Measurements from ENCODE around the gene OSBPL6.

DNA sequence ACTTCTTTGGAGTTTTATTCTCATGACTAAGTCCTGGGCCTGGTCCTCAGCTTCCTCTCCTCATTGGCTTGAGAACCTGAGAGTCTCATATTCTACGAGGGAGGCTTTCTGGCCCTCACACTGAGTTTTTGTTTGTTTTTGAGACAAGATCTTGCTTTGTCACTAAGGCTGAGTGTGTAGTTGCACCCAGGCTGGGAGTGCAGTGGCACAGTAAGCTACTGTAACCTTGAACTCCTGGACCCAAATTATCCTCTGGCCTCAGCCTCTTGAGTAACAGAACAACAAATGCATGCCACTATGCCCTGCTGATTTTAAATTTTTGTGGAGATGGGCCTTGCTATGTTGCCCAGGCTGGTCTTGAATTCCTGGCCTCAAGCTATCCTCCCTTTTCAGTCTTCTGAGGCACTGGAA, 234.1 kb downstream of the OSBPL6 start:
- TF ChIP-seq, protein P1, sequence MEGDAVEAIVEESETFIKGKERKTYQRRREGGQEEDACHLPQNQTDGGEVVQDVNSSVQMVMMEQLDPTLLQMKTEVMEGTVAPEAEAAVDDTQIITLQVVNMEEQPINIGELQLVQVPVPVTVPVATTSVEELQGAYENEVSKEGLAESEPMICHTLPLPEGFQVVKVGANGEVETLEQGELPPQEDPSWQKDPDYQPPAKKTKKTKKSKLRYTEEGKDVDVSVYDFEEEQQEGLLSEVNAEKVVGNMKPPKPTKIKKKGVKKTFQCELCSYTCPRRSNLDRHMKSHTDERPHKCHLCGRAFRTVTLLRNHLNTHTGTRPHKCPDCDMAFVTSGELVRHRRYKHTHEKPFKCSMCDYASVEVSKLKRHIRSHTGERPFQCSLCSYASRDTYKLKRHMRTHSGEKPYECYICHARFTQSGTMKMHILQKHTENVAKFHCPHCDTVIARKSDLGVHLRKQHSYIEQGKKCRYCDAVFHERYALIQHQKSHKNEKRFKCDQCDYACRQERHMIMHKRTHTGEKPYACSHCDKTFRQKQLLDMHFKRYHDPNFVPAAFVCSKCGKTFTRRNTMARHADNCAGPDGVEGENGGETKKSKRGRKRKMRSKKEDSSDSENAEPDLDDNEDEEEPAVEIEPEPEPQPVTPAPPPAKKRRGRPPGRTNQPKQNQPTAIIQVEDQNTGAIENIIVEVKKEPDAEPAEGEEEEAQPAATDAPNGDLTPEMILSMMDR (conservative IDR thresholded peaks at IDR 0.05 in 1 of 2, IDR thresholded peaks at IDR 0.05 in 1 of 2; ENCODE audit: extremely low read depth in 1 of 2, insufficient read depth in 1 of 2, low read depth in 1 of 2, low read length in 2 of 2): no peak
- TF ChIP-seq EZH2 (IDR thresholded peaks at IDR 0.05; ENCODE audit: borderline replicate concordance, low read length): no peak
